ENCODE results near the gene CCDC88B. TPM values are rescaled to one million over a fixed set of nuclear protein-coding genes. Genes with fewer than 3 reads are reported as not detected.

CCDC88B gene
- total RNA-seq, 4 donors from 2014 or later = 7.0 to 12.5 (median 8.2) TPM

DNA sequence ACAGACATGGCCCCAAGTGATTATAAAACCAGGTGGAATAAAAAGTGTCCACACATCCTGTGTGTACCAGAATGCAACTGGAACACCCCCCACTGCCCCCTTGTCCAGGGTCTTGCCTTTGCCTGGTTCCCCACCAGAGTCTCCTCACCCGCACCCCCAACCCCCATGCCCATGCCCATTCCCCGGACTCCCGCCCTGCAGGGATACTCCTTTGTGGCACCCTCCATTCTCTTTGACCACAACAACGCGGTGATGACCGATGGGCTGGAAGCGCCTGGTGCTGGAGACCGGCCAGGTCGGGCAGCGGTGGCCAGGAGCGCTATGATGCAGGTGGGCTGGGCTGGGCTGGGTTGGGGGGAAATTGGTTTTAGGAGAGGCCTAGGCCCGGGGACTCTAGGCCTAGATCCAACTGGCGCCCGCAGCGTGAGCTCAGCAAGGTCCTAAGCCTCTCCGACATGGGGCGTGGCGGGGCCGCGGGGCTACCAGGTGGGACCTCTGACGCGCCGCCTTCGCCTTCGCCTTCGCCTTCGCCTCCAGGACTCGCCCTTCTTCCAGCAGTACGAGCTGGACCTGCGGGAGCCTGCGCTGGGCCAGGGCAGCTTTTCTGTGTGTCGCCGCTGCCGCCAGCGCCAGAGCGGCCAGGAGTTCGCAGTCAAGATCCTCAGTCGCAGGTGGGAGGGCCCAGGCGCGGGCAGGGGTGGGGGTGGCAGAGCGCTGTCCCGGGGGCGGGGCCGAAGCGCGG is 28.1 kb downstream of the CCDC88B start:
- intact Hi-C loops (cut with DNase I) = no loop called here
- Histone ChIP-seq H3K27ac (replicated peaks in 1 of 4) (no peak overlapping the region), H3K36me3 (peaks cover 41 to 86% (median 83%) of the 10 kb centered on the region in 4 donors), H3K4me3 (no peak overlapping the region), H3K9me3 (no peaks in the 10 kb centered on the region), H3K4me1 (no peaks in the 10 kb centered on the region), H3K27me3 (no peaks in the 10 kb centered on the region)
- WGBS = 90% methylated on average over 33 of the region's 46 CpGs
- TF ChIP-seq, protein P1, sequence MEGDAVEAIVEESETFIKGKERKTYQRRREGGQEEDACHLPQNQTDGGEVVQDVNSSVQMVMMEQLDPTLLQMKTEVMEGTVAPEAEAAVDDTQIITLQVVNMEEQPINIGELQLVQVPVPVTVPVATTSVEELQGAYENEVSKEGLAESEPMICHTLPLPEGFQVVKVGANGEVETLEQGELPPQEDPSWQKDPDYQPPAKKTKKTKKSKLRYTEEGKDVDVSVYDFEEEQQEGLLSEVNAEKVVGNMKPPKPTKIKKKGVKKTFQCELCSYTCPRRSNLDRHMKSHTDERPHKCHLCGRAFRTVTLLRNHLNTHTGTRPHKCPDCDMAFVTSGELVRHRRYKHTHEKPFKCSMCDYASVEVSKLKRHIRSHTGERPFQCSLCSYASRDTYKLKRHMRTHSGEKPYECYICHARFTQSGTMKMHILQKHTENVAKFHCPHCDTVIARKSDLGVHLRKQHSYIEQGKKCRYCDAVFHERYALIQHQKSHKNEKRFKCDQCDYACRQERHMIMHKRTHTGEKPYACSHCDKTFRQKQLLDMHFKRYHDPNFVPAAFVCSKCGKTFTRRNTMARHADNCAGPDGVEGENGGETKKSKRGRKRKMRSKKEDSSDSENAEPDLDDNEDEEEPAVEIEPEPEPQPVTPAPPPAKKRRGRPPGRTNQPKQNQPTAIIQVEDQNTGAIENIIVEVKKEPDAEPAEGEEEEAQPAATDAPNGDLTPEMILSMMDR (IDR thresholded peaks at IDR 0.05) = no peak
- TF ChIP-seq POLR2A (IDR thresholded peaks at IDR 0.05; ENCODE audit: low read depth) (no peak), EP300 (IDR thresholded peaks at IDR 0.05) (no peak), POLR2AphosphoS5 (IDR thresholded peaks at IDR 0.05) (no peak)
- DNase-seq (ENCODE audit: extremely low spot score) = no peak

DNA sequence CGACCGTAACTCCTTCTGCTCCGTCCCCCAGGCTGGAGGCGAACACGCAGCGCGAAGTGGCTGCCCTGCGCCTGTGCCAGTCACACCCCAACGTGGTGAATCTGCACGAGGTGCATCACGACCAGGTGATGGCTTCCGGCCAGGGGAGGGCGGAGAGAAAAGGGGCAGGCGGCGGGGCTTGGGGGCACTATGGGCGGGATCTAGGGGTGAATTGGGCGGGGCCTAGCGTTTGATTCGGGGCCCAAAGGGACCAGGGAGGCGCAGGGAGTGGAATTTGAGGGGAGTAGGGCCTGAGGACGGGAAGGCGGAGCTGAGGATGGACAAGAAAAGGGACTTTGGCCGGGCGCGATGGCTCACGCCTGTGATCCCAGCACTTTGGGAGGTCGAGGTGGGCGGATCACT is 28.7 kb downstream of the CCDC88B start:
- Histone ChIP-seq H3K4me1 (no peaks in the 10 kb centered on the region), H3K36me3 (peaks cover 39 to 80% (median 77%) of the 10 kb centered on the region in 4 donors), H3K27me3 (no peaks in the 10 kb centered on the region), H3K27ac (replicated peaks in 1 of 4) (no peak overlapping the region), H3K9me3 (no peaks in the 10 kb centered on the region), H3K4me3 (no peak overlapping the region)
- 87% methylated on average over 26 of the region's 28 CpGs for WGBS
- no peak for DNase-seq (ENCODE audit: extremely low spot score)
- TF ChIP-seq POLR2AphosphoS5 (IDR thresholded peaks at IDR 0.05) (no peak), EP300 (IDR thresholded peaks at IDR 0.05) (no peak), POLR2A (IDR thresholded peaks at IDR 0.05; ENCODE audit: low read depth) (no peak)
- TF ChIP-seq, protein P1 (IDR thresholded peaks at IDR 0.05) = no peak
- intact Hi-C loops (cut with DNase I) = no loop called here

DNA sequence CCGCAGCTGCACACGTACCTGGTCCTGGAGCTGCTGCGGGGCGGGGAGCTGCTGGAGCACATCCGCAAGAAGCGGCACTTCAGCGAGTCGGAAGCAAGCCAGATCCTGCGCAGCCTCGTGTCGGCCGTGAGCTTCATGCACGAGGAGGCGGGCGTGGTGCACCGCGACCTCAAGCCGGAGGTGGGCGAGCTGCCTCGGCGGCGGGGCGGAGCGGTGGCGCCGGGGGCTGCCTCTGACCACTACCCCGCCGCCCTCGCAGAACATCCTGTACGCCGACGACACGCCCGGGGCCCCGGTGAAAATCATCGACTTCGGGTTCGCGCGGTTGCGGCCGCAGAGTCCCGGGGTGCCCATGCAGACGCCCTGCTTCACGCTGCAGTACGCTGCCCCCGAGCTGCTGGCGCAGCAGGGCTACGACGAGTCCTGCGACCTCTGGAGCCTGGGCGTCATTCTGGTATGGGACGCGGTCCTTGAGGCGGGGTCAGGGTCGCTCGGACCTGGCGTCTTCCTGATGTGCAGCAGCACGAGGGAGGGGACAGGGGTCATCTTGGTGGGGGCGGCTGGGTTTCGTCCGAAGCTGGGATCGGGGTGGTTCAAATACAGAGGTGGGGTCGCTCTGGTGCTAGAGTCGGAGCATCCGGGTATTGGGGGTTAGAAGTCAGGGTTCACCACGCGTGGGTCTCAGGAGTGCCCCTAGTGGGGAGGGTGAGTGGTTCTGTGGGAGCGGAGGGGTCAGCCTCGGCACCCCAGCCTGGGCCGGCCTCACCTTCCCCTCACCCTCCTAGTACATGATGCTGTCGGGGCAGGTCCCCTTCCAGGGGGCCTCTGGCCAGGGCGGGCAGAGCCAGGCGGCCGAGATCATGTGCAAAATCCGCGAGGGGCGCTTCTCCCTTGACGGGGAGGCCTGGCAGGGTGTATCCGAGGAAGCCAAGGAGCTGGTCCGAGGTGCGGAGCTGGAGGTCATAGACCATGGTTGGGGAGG is 29.7 kb downstream of the CCDC88B start:
- H3K4me1 ChIP-seq = no peaks in the 10 kb centered on the region
- H3K9me3 ChIP-seq = no peaks in the 10 kb centered on the region
- TF ChIP-seq POLR2A (IDR thresholded peaks at IDR 0.05; ENCODE audit: low read depth) = no peak
- TF ChIP-seq EP300 (IDR thresholded peaks at IDR 0.05) = no peak
- TF ChIP-seq, protein P1 (IDR thresholded peaks at IDR 0.05) = no peak
- TF ChIP-seq POLR2AphosphoS5 (IDR thresholded peaks at IDR 0.05) = no peak
- no peak overlapping the region for H3K4me3 ChIP-seq
- WGBS = 79% methylated on average over 47 of the region's 82 CpGs
- H3K36me3 ChIP-seq = peaks cover 39 to 70% (median 68%) of the 10 kb centered on the region in 4 donors
- DNase-seq (ENCODE audit: extremely low spot score) = no peak
- no peaks in the 10 kb centered on the region for H3K27me3 ChIP-seq
- H3K27ac ChIP-seq (replicated peaks in 1 of 4) = no peak overlapping the region
- intact Hi-C loops (cut with DNase I) = no loop called here

DNA sequence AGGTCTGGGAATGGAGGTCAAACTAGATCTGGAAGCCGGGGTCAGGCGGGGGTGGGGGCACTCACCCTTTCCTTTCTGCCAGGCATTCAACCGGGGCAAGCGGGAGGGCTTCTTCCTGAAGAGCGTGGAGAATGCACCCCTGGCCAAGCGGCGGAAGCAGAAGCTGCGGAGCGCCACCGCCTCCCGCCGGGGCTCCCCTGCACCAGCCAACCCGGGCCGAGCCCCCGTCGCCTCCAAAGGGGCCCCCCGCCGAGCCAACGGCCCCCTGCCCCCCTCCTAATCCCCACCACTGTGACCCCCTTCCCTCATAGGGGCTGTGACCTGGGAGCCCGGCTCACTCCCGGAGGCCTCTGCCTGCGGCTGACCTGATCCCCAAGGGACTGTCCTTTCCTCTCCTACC is 31.2 kb downstream of the CCDC88B start:
- H3K27ac ChIP-seq (replicated peaks in 1 of 4) = no peak overlapping the region
- no peaks in the 10 kb centered on the region for H3K9me3 ChIP-seq
- intact Hi-C loops (cut with DNase I) = no loop called here
- no peaks in the 10 kb centered on the region for H3K27me3 ChIP-seq
- TF ChIP-seq POLR2AphosphoS5 (IDR thresholded peaks at IDR 0.05) (no peak), POLR2A (IDR thresholded peaks at IDR 0.05; ENCODE audit: low read depth) (no peak), EP300 (IDR thresholded peaks at IDR 0.05) (no peak)
- TF ChIP-seq, protein P1 (IDR thresholded peaks at IDR 0.05) = no peak
- no peaks in the 10 kb centered on the region for H3K4me1 ChIP-seq
- no peak for DNase-seq (ENCODE audit: extremely low spot score)
- 92% methylated on average over 16 of the region's 22 CpGs for WGBS
- H3K36me3 ChIP-seq = peaks cover 36 to 56% (median 54%) of the 10 kb centered on the region in 4 donors
- H3K4me3 ChIP-seq = no peak overlapping the region

Measured in esophagus muscularis mucosa (tissue), 4 donors.